GM20431 (cell line): Measurements from ENCODE around the gene AQR.
"Not testable (repeated sequence)": the region's sequence is repeated elsewhere in the genome, so short reads cannot be mapped to it uniquely, and the experiment has no call there.

Experiments used
- in situ Hi-C: fragments of 300-500 bp; cut with MseI, MboI; formaldehyde crosslinking; loops from one replicate; pipeline ENCODE4 v1.15.0; 2020; ENCODE audit warnings: low sequenced_read_pairs; ENCODE audit not compliant: unreplicated experiment

Gene AQR

GRCh38 chr15:34969340-34970097 is at the start of gene AQR:
Gene AQR, minus strand, starts transcription at chr15:34969742. Its CDS starts 129 bp downstream, at chr15:34969613.
- in situ Hi-C loops, result no loop called here

GRCh38 chr15:35014241-35014640 is 44.7 kb upstream of the AQR start:
- in situ Hi-C loops, result no loop called here

GRCh38 chr15:35013370-35013769 is 43.8 kb upstream of the AQR start:
- in situ Hi-C loops, result no loop called here

- in situ Hi-C loops, result no loop called here
Observed at GRCh38 chr15:35007397-35007796, 37.9 kb upstream of the AQR start.

- in situ Hi-C loops, result no loop called here
Observed at GRCh38 chr15:35005933-35006332, 36.4 kb upstream of the AQR start.

- in situ Hi-C loops, result no loop called here
Observed at GRCh38 chr15:35003928-35004327, 34.4 kb upstream of the AQR start.

GRCh38 chr15:35000511-35000910 is 31.0 kb upstream of the AQR start:
- in situ Hi-C loops, result no loop called here

- in situ Hi-C loops, result no loop called here
Observed at GRCh38 chr15:34999906-35000305, 30.4 kb upstream of the AQR start.

- in situ Hi-C loops, result no loop called here
Observed at GRCh38 chr15:34994925-34995324, 25.4 kb upstream of the AQR start.

GRCh38 chr15:34993877-34994276 is 24.3 kb upstream of the AQR start:
- in situ Hi-C loops, result no loop called here

- in situ Hi-C loops, result no loop called here
Observed at GRCh38 chr15:34993412-34993811, 23.9 kb upstream of the AQR start.

GRCh38 chr15:34988027-34988902 is 18.7 kb upstream of the AQR start, which contains the start of gene ZNF770:
Gene ZNF770, minus strand, starts transcription at chr15:34988287. Its CDS starts 4,853 bp downstream, at chr15:34983434.
- in situ Hi-C loops, result no loop called here

GRCh38 chr15:34987609-34988026 is 18.1 kb upstream of the AQR start:
- in situ Hi-C loops, result no loop called here

GRCh38 chr15:34986771-34987480 is 17.4 kb upstream of the AQR start:
- in situ Hi-C loops, result no loop called here

- in situ Hi-C loops, result no loop called here
Observed at GRCh38 chr15:34986326-34986725, 16.8 kb upstream of the AQR start.

- in situ Hi-C loops, result no loop called here
Observed at GRCh38 chr15:34984889-34985630, 15.5 kb upstream of the AQR start.

- in situ Hi-C loops, result no loop called here
Observed at GRCh38 chr15:34976743-34977142, 7.2 kb upstream of the AQR start.

GRCh38 chr15:34976073-34976472 is 6.5 kb upstream of the AQR start:
- in situ Hi-C loops, result no loop called here

GRCh38 chr15:34973512-34973911 is 4.0 kb upstream of the AQR start:
- in situ Hi-C loops, result no loop called here

- in situ Hi-C loops, result not testable (repeated sequence)
Observed at GRCh38 chr15:34970098-34970643, 629 bp upstream of the AQR start.
